ENCODE results near the gene TMEM273.

DNA sequence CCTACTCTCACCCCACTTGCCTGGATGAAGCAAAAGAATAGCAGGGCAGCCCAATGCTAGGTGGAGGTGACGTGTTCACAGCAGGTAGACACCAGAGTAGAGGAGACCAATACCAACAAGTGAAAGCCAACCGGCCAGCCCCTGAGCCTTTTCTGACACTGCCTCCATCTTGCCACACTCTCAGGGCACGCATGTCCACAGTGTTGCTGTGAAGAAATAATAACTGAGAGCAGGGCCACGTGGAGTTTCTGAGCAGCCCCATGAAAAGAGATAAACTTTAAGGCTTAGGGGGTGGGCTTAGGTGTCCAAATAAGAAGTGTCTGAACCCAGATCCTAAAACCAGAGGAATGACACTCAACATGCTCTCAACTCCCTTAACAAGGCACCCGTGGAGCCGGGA lies 9.0 kb upstream of the TMEM273 start:
- TF ChIP-seq, protein P1, sequence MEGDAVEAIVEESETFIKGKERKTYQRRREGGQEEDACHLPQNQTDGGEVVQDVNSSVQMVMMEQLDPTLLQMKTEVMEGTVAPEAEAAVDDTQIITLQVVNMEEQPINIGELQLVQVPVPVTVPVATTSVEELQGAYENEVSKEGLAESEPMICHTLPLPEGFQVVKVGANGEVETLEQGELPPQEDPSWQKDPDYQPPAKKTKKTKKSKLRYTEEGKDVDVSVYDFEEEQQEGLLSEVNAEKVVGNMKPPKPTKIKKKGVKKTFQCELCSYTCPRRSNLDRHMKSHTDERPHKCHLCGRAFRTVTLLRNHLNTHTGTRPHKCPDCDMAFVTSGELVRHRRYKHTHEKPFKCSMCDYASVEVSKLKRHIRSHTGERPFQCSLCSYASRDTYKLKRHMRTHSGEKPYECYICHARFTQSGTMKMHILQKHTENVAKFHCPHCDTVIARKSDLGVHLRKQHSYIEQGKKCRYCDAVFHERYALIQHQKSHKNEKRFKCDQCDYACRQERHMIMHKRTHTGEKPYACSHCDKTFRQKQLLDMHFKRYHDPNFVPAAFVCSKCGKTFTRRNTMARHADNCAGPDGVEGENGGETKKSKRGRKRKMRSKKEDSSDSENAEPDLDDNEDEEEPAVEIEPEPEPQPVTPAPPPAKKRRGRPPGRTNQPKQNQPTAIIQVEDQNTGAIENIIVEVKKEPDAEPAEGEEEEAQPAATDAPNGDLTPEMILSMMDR (IDR thresholded peaks at IDR 0.05; ENCODE audit: low read depth, low read length), result no peak
- TF ChIP-seq EZH2phosphoT487 (IDR thresholded peaks at IDR 0.05; ENCODE audit: low read depth), result no peak
